ENCODE measurements around the gene SIAH3.

The SIAH3 gene

GRCh38 chr13:45823583-45823982, 28.0 kb downstream of the SIAH3 start:
- no peak for DNase-seq (ENCODE audit: low read depth)

GRCh38 chr13:45821811-45822210, 29.7 kb downstream of the SIAH3 start:
- no peak for DNase-seq (ENCODE audit: low read depth)

GRCh38 chr13:45820106-45820838, 31.3 kb downstream of the SIAH3 start:
- no peak for DNase-seq (ENCODE audit: low read depth)

GRCh38 chr13:45817833-45818232, 33.7 kb downstream of the SIAH3 start:
- no peak for DNase-seq (ENCODE audit: low read depth)

GRCh38 chr13:45816427-45816826, 35.1 kb downstream of the SIAH3 start:
- no peak for DNase-seq (ENCODE audit: low read depth)

- DNase-seq (ENCODE audit: low read depth), result no peak
These were observed 38.7 kb downstream of the SIAH3 start for GRCh38 chr13:45812695-45813372.

GRCh38 chr13:45811891-45812694, 39.5 kb downstream of the SIAH3 start:
- no peak for DNase-seq (ENCODE audit: low read depth)

GRCh38 chr13:45809801-45810394, 41.7 kb downstream of the SIAH3 start:
- no peak for DNase-seq (ENCODE audit: low read depth)

- no peak for DNase-seq (ENCODE audit: low read depth)
These were observed 42.6 kb downstream of the SIAH3 start for GRCh38 chr13:45808925-45809324.

GRCh38 chr13:45807520-45808099, 43.9 kb downstream of the SIAH3 start:
- no peak for DNase-seq (ENCODE audit: low read depth)

- DNase-seq (ENCODE audit: low read depth), result no peak
These were observed 51.1 kb downstream of the SIAH3 start for GRCh38 chr13:45800485-45800884.

GRCh38 chr13:45799451-45799850, 52.1 kb downstream of the SIAH3 start:
- no peak for DNase-seq (ENCODE audit: low read depth)

- no peak for DNase-seq (ENCODE audit: low read depth)
These were observed 52.7 kb downstream of the SIAH3 start for GRCh38 chr13:45798851-45799250.

GRCh38 chr13:45796426-45797235, 54.9 kb downstream of the SIAH3 start:
- DNase-seq (ENCODE audit: low read depth), result no peak

GRCh38 chr13:45792827-45793303, 58.7 kb downstream of the SIAH3 start:
- DNase-seq (ENCODE audit: low read depth), result no peak

GRCh38 chr13:45788011-45788410, 63.5 kb downstream of the SIAH3 start:
- DNase-seq (ENCODE audit: low read depth), result no peak

GRCh38 chr13:45787346-45787745, 64.2 kb downstream of the SIAH3 start:
- no peak for DNase-seq (ENCODE audit: low read depth)

- no peak for DNase-seq (ENCODE audit: low read depth)
These were observed 65.1 kb downstream of the SIAH3 start for GRCh38 chr13:45786293-45786920.

GRCh38 chr13:45784755-45785675, 66.5 kb downstream of the SIAH3 start:
- no peak for DNase-seq (ENCODE audit: low read depth)
